Right renal pelvis (tissue), 4 donors: ENCODE results near the gene CLDN4. TPM values are rescaled to one million over a fixed set of nuclear protein-coding genes. Genes with fewer than 3 reads are reported as not detected.
"Not testable (repeated sequence)": the region's sequence is repeated elsewhere in the genome, so short reads cannot be mapped to it uniquely, and the experiment has no call there.

ENCODE experiments used
- DNase-seq, 4 donors: peaks; one replicate each; pipeline ENCODE4 v3.0.0-alpha.2; 2013; ENCODE audit warnings: low read depth in 4 of 4, low spot score in 3 of 4, missing footprints in 1 of 4
- polyA plus RNA-seq, 4 donors: library from polyadenylated mRNA; unstranded; fragments of 120-200 nt; gene quantifications; one replicate each; pipeline ENCODE4 v1.2.1, GENCODE V29; 2013; ENCODE audit not compliant: insufficient read length in 4 of 4

CLDN4 gene
- polyA plus RNA-seq, 4 donors, result 76.7 to 94.6 (median 83.2) TPM

GRCh38 chr7:73841689-73842066 is 10.9 kb downstream of the CLDN4 start:
- no peak for DNase-seq

- DNase-seq, result peak; percentile 67 to 87 (median 83)
Observed at GRCh38 chr7:73842067-73842976, 11.5 kb downstream of the CLDN4 start, which contains the start of gene METTL27. TSS of gene METTL27 (minus strand) at chr7:73842516. CDS start at chr7:73842140, 376 bp downstream.

- DNase-seq, result no peak
Observed at GRCh38 chr7:73844131-73844547, 13.3 kb downstream of the CLDN4 start.

GRCh38 chr7:73844848-73845460 is 14.2 kb downstream of the CLDN4 start:
- DNase-seq, result no peak

GRCh38 chr7:73845701-73846195 is 15.0 kb downstream of the CLDN4 start:
- DNase-seq, result not testable (repeated sequence)

GRCh38 chr7:73847941-73848723 is 17.3 kb downstream of the CLDN4 start:
- DNase-seq, result no peak

- no peak for DNase-seq
Observed at GRCh38 chr7:73850781-73851207, 20.0 kb downstream of the CLDN4 start.

GRCh38 chr7:73851410-73852338 is 20.9 kb downstream of the CLDN4 start:
- no peak for DNase-seq

- DNase-seq, result no peak
Observed at GRCh38 chr7:73852500-73852899, 21.7 kb downstream of the CLDN4 start.

- no peak for DNase-seq
Observed at GRCh38 chr7:73856941-73857340, 26.1 kb downstream of the CLDN4 start.

GRCh38 chr7:73858807-73859206 is 28.0 kb downstream of the CLDN4 start:
- DNase-seq, result no peak

- no peak for DNase-seq
Observed at GRCh38 chr7:73860859-73861258, 30.1 kb downstream of the CLDN4 start, which contains the start of gene TMEM270. TSS of gene TMEM270 (plus strand) at chr7:73861159. CDS start at chr7:73861195, 36 bp downstream.

GRCh38 chr7:73861305-73861704 is 30.5 kb downstream of the CLDN4 start:
- no peak for DNase-seq

GRCh38 chr7:73864981-73865711 is 34.4 kb downstream of the CLDN4 start:
- no peak for DNase-seq

- DNase-seq, result no peak
Observed at GRCh38 chr7:73865738-73866445, 35.1 kb downstream of the CLDN4 start.

- DNase-seq, result no peak
Observed at GRCh38 chr7:73866446-73866767, 35.6 kb downstream of the CLDN4 start.

- no peak for DNase-seq
Observed at GRCh38 chr7:73869011-73869798, 38.4 kb downstream of the CLDN4 start.

GRCh38 chr7:73870041-73870492 is 39.3 kb downstream of the CLDN4 start:
- no peak for DNase-seq
